Kidney (tissue), 14 donors: ENCODE results near the gene GAL3ST3. TPM values are rescaled to one million over a fixed set of nuclear protein-coding genes. Genes with fewer than 3 reads are reported as not detected.

Source experiments
- DNase-seq, 5 donors: peaks; one replicate each; pipeline ENCODE4 v3.0.0-alpha.2; 2013 to 2020
- FAIRE-seq: peaks from 2 replicates; lab custom pipeline; 2012; peaks lifted over from hg19 to GRCh38; lab: Jason Lieb, UNC
- H3K27ac ChIP-seq, 2 donors: one replicate each; pipeline ENCODE4 v1.7.0; 2013; ENCODE audit warnings: low read depth in 2 of 2, low read length in 2 of 2, inconsistent platforms in 1 of 2
- H3K27me3 ChIP-seq: one replicate; pipeline ENCODE4 v1.7.1; 2013; ENCODE audit warnings: low read length, inconsistent platforms; ENCODE audit not compliant: control insufficient read depth, insufficient read depth
- H3K36me3 ChIP-seq, 3 donors: one replicate each; pipeline versions ENCODE4 v1.7.0 to v1.7.1; 2013; ENCODE audit warnings: low read length in 3 of 3, control low read depth in 1 of 3, inconsistent platforms in 1 of 3; ENCODE audit not compliant: insufficient read depth in 3 of 3, control insufficient read depth in 2 of 3
- H3K4me1 ChIP-seq, 3 donors: one replicate each; pipeline versions ENCODE4 v1.7.0 to v1.7.1; 2013; ENCODE audit warnings: low read length in 3 of 3, inconsistent platforms in 1 of 3, low read depth in 1 of 3; ENCODE audit not compliant: control insufficient read depth in 2 of 3, insufficient read depth in 2 of 3
- H3K4me3 ChIP-seq, 3 donors: one replicate each; pipeline versions ENCODE4 v1.7.0 to v1.8.1; 2013; ENCODE audit warnings: low read length in 3 of 3, control low read depth in 1 of 3, inconsistent platforms in 1 of 3
- H3K9ac ChIP-seq, 3 donors: one replicate each; pipeline versions ENCODE4 v1.7.0 to v1.7.1; 2013; ENCODE audit warnings: low read length in 3 of 3, control low read depth in 1 of 3, inconsistent platforms in 1 of 3
- H3K9me3 ChIP-seq, 3 donors: one replicate each; pipeline versions ENCODE4 v1.7.0 to v1.7.1; 2013; ENCODE audit warnings: low read length in 3 of 3, control low read depth in 1 of 3, inconsistent platforms in 1 of 3; ENCODE audit not compliant: control insufficient read depth in 2 of 3, insufficient read depth in 1 of 3
- CTCF ChIP-seq: IDR thresholded peaks from 3 replicates; pipeline ENCODE4 v1.5.1; 2012; ENCODE audit warnings: mild to moderate bottlenecking, moderate library complexity, borderline replicate concordance; ENCODE audit not compliant: insufficient read depth; ENCODE audit errors: extremely low read depth
- intact Hi-C: fragments of 100-400 bp; cut with DNase I; formaldehyde crosslinking; loops from one replicate; pipeline ENCODE4 v1.11.1; 2022
- polyA plus RNA-seq: library from polyadenylated mRNA; stranded (reverse); fragments of 350-450 nt; fragmentation: Illumina TruSeq; extraction: RNeasy Lipid Tissue Mini Kit (QIAGEN cat#74804); gene quantifications from one replicate; pipeline ENCODE4 v1.2.3, GENCODE V29; 2014; ENCODE audit warnings: low read depth, low replicate concordance; ENCODE audit not compliant: insufficient read depth
- total RNA-seq: library from RNA; stranded (reverse); fragmentation: NEBNext Ultra II Directional; extraction: Animal tissue kit (Norgen Biotek cat#: 25700); gene quantifications from one replicate; pipeline ENCODE4 v1.2.1, GENCODE V29; 2021
- donor health status: control.
- donor health status: control.
- donor health status: control.
- donor health status: control.
- donor health status: control.
- donor health status: DM: yes; HTN: yes; CAD: no.
- donor health status: Normal renal cell carcinoma (clear cell type).

GAL3ST3 gene
- total and polyA plus RNA-seq, 2 donors from 2014 or later: 2.5 to 7.6 TPM

- Histone ChIP-seq H3K9me3 (no peaks in the 10 kb centered on the region), H3K9ac (no peak overlapping the region), H3K27me3 (no peaks in the 10 kb centered on the region), H3K4me1 (no peaks in the 10 kb centered on the region), H3K4me3 (no peak overlapping the region), H3K36me3 (no peaks in the 10 kb centered on the region), H3K27ac (no peak overlapping the region)
- no peak for TF ChIP-seq CTCF
- intact Hi-C loops: no loop called here
- DNase-seq (no peak), FAIRE-seq (no peak)
These were observed 28.2 kb downstream of the GAL3ST3 start for GRCh38 chr11:66020618-66021357.

- Histone ChIP-seq H3K9ac (no peak overlapping the region), H3K4me1 (no peaks in the 10 kb centered on the region), H3K27ac (no peak overlapping the region), H3K36me3 (no peaks in the 10 kb centered on the region), H3K27me3 (no peaks in the 10 kb centered on the region), H3K9me3 (no peaks in the 10 kb centered on the region), H3K4me3 (no peak overlapping the region)
- FAIRE-seq (no peak), DNase-seq (no peak)
- no peak for TF ChIP-seq CTCF
- intact Hi-C loops: no loop called here
These were observed 28.7 kb downstream of the GAL3ST3 start for GRCh38 chr11:66020212-66020611.

GRCh38 chr11:66017321-66017720 is 31.6 kb downstream of the GAL3ST3 start:
- Histone ChIP-seq H3K9ac (no peak overlapping the region), H3K27ac (no peak overlapping the region), H3K27me3 (peaks cover under 1% of the 10 kb centered on the region), H3K36me3 (no peaks in the 10 kb centered on the region), H3K9me3 (no peaks in the 10 kb centered on the region), H3K4me3 (no peak overlapping the region), H3K4me1 (peaks cover 0 to 3% (median 0%) of the 10 kb centered on the region in 3 donors)
- intact Hi-C loops: no loop called here
- FAIRE-seq (no peak), DNase-seq (peak in 1 of 5 donors; percentile 54)
- no peak for TF ChIP-seq CTCF
